ENCODE measurements around the gene MBLAC1. TPM values are rescaled to one million over a fixed set of nuclear protein-coding genes. Genes with fewer than 3 reads are reported as not detected.

MBLAC1 gene
- total RNA-seq, 1 donor: 2.2 TPM

- peaks cover 18% of the 10 kb centered on the region for H3K4me1 ChIP-seq (ENCODE audit: insufficient read depth, low read length)
- peak within 1 kb of the TSS; percentile 94 for H2AFZ ChIP-seq (ENCODE audit: low read length)
- H3K27me3 ChIP-seq (ENCODE audit: insufficient read depth, low read length): no peaks in the 10 kb centered on the region
- H3K9me3 ChIP-seq (ENCODE audit: low read depth, low read length): no peaks in the 10 kb centered on the region
- H3K4me3 ChIP-seq (ENCODE audit: insufficient read depth, low read length): peak within 1 kb of the TSS; percentile 78
- DNase-seq (ENCODE audit: insufficient read length, low spot score, missing footprints): peak; percentile 99
- H3K36me3 ChIP-seq (ENCODE audit: insufficient read depth, low read length): peaks cover 7% of the 10 kb centered on the region
- peak within 1 kb of the TSS; percentile 95 for H3K4me2 ChIP-seq (ENCODE audit: insufficient read depth, low read length)
- H3K27ac ChIP-seq (ENCODE audit: low read depth, low read length): peak within 1 kb of the TSS; percentile 92
- H3K79me2 ChIP-seq (ENCODE audit: insufficient read depth, low read length): peaks cover 26% of the 10 kb centered on the region
- no peak for TF ChIP-seq CTCF (IDR thresholded peaks at IDR 0.05; ENCODE audit: extremely low read depth, low read depth, low read length)
- no peaks in the 10 kb centered on the region for H4K20me1 ChIP-seq (ENCODE audit: insufficient read depth, low read length)
Observed at GRCh38 chr7:100119072-100119969, 7.4 kb upstream of the MBLAC1 start, which contains the start of the genes CNPY4 and TAF6. CNPY4 (plus strand) TSS chr7:100119634; CDS start chr7:100119745, 111 bp downstream. TAF6 (minus strand) TSS chr7:100119358; CDS start chr7:100114209, 5,149 bp downstream.

GRCh38 chr7:100119970-100120732, 6.6 kb upstream of the MBLAC1 start:
- Histone ChIP-seq H3K4me2 (ENCODE audit: insufficient read depth, low read length) (peak overlapping the region; percentile 95), H3K4me1 (ENCODE audit: insufficient read depth, low read length) (peaks cover 18% of the 10 kb centered on the region), H3K27ac (ENCODE audit: low read depth, low read length) (peak overlapping the region; percentile 92), H3K27me3 (ENCODE audit: insufficient read depth, low read length) (no peaks in the 10 kb centered on the region), H2AFZ (ENCODE audit: low read length) (peak overlapping the region; percentile 94), H4K20me1 (ENCODE audit: insufficient read depth, low read length) (no peaks in the 10 kb centered on the region), H3K79me2 (ENCODE audit: insufficient read depth, low read length) (peaks cover 26% of the 10 kb centered on the region), H3K9me3 (ENCODE audit: low read depth, low read length) (no peaks in the 10 kb centered on the region), H3K36me3 (ENCODE audit: insufficient read depth, low read length) (peaks cover 13% of the 10 kb centered on the region), H3K4me3 (ENCODE audit: insufficient read depth, low read length) (peak overlapping the region; percentile 78)
- DNase-seq (ENCODE audit: insufficient read length, low spot score, missing footprints): peak; percentile 96
- no peak for TF ChIP-seq CTCF (IDR thresholded peaks at IDR 0.05; ENCODE audit: extremely low read depth, low read depth, low read length)

GRCh38 chr7:100120733-100121036, 6.1 kb upstream of the MBLAC1 start:
- Histone ChIP-seq H3K36me3 (ENCODE audit: insufficient read depth, low read length) (peaks cover 14% of the 10 kb centered on the region), H3K4me3 (ENCODE audit: insufficient read depth, low read length) (peak overlapping the region; percentile 78), H4K20me1 (ENCODE audit: insufficient read depth, low read length) (no peaks in the 10 kb centered on the region), H2AFZ (ENCODE audit: low read length) (peak overlapping the region; percentile 94), H3K9me3 (ENCODE audit: low read depth, low read length) (no peaks in the 10 kb centered on the region), H3K27ac (ENCODE audit: low read depth, low read length) (peak overlapping the region; percentile 92), H3K79me2 (ENCODE audit: insufficient read depth, low read length) (peaks cover 26% of the 10 kb centered on the region), H3K4me2 (ENCODE audit: insufficient read depth, low read length) (peak overlapping the region; percentile 95), H3K27me3 (ENCODE audit: insufficient read depth, low read length) (no peaks in the 10 kb centered on the region), H3K4me1 (ENCODE audit: insufficient read depth, low read length) (peaks cover 18% of the 10 kb centered on the region)
- TF ChIP-seq CTCF (IDR thresholded peaks at IDR 0.05; ENCODE audit: extremely low read depth, low read depth, low read length): no peak
- no peak for DNase-seq (ENCODE audit: insufficient read length, low spot score, missing footprints)

- Histone ChIP-seq H3K9me3 (ENCODE audit: low read depth, low read length) (no peaks in the 10 kb centered on the region), H2AFZ (ENCODE audit: low read length) (no peak overlapping the region), H3K27me3 (ENCODE audit: insufficient read depth, low read length) (no peaks in the 10 kb centered on the region), H3K36me3 (ENCODE audit: insufficient read depth, low read length) (peaks cover 14% of the 10 kb centered on the region), H3K4me3 (ENCODE audit: insufficient read depth, low read length) (no peak overlapping the region), H3K4me1 (ENCODE audit: insufficient read depth, low read length) (peaks cover 18% of the 10 kb centered on the region), H4K20me1 (ENCODE audit: insufficient read depth, low read length) (no peaks in the 10 kb centered on the region), H3K27ac (ENCODE audit: low read depth, low read length) (no peak overlapping the region), H3K4me2 (ENCODE audit: insufficient read depth, low read length) (no peak overlapping the region), H3K79me2 (ENCODE audit: insufficient read depth, low read length) (peaks cover 26% of the 10 kb centered on the region)
- TF ChIP-seq CTCF (IDR thresholded peaks at IDR 0.05; ENCODE audit: extremely low read depth, low read depth, low read length): no peak
- DNase-seq (ENCODE audit: insufficient read length, low spot score, missing footprints): no peak
Observed at GRCh38 chr7:100122067-100122466, 4.7 kb upstream of the MBLAC1 start.

Data from osteoblast (primary cell).